Hepatocyte (in vitro differentiated cells): ENCODE results near the gene LPP.

Experiments
- EZH2 ChIP-seq: fragments of 200-600 bp; sonication (generic); IDR thresholded peaks from 2 replicates; pipeline ENCODE4 v1.6.1; 2016; ENCODE audit warnings: antibody characterized with exemption, mild to moderate bottlenecking, borderline replicate concordance
- TF ChIP-seq, protein P1 (sequence below): fragments of 200-600 bp; sonication (generic); IDR thresholded peaks from 2 replicates; pipeline ENCODE4 v1.5.1; 2016; ENCODE audit warnings: antibody characterized with exemption, mild to moderate bottlenecking; ENCODE audit not compliant: poor library complexity

DNA sequence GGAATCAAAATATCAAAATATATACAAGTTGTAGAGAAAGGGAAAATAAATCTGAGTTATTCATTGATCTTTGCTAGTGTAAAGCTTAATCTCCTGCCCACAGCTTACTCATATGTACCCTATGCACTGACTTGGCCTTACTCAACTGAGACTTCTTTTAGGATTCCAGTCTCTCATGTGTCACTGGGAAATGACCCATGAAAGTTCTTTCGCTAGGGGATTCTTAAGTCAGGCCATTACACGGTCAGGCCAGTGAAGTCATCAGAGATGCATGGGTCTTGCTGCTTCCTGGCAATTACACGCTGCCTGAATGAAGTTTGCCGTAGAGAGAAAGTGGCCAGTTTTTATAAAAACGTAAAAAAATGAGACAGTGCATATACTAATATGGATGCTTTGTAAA is 20.7 kb upstream of the LPP start:
- TF ChIP-seq, protein P1, sequence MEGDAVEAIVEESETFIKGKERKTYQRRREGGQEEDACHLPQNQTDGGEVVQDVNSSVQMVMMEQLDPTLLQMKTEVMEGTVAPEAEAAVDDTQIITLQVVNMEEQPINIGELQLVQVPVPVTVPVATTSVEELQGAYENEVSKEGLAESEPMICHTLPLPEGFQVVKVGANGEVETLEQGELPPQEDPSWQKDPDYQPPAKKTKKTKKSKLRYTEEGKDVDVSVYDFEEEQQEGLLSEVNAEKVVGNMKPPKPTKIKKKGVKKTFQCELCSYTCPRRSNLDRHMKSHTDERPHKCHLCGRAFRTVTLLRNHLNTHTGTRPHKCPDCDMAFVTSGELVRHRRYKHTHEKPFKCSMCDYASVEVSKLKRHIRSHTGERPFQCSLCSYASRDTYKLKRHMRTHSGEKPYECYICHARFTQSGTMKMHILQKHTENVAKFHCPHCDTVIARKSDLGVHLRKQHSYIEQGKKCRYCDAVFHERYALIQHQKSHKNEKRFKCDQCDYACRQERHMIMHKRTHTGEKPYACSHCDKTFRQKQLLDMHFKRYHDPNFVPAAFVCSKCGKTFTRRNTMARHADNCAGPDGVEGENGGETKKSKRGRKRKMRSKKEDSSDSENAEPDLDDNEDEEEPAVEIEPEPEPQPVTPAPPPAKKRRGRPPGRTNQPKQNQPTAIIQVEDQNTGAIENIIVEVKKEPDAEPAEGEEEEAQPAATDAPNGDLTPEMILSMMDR, result no peak
- no peak for TF ChIP-seq EZH2
